Brain microvascular endothelial cell (primary cell): ENCODE results near the gene APBB2.

Source experiments
- DNase-seq: peaks from one replicate; pipeline ENCODE4 v3.0.0-alpha.2; 2020
- H3K27ac ChIP-seq: fragments of 250-450 bp; sonication (Bioruptor Pico); 2 replicates; pipeline ENCODE4 v1.5.1; 2020; ENCODE audit warnings: mild to moderate bottlenecking, moderate library complexity
- H3K27me3 ChIP-seq: fragments of 250-450 bp; sonication (Bioruptor Pico); replicated peaks from 2 replicates; pipeline ENCODE4 v1.5.1; 2020; ENCODE audit warnings: mild to moderate bottlenecking
- H3K36me3 ChIP-seq: fragments of 250-450 bp; sonication (Bioruptor Pico); replicated peaks from 2 replicates; pipeline ENCODE4 v1.5.1; 2020; ENCODE audit warnings: mild to moderate bottlenecking
- H3K4me3 ChIP-seq: 2 replicates; pipeline ENCODE4 v1.5.1; 2011; ENCODE audit warnings: low read depth, mild to moderate bottlenecking, control low read depth, low read length, moderate library complexity
- CTCF ChIP-seq: IDR thresholded peaks from 2 replicates; pipeline ENCODE4 v1.5.1; 2011; ENCODE audit warnings: low read depth, mild to moderate bottlenecking, moderate library complexity, low read length, control low read depth, inconsistent platforms; ENCODE audit errors: missing control alignments
- in situ Hi-C: cut with HindIII; loops from 2 replicates; pipeline ENCODE4 v1.10.0; 2017; ENCODE audit warnings: low sequenced_read_pairs, low pct_ligation_motif_present

The APBB2 gene

GRCh38 chr4:41081847-41082246 is 132.5 kb downstream of the APBB2 start:
- Histone ChIP-seq H3K27me3 (no peaks in the 10 kb centered on the region), H3K27ac (no peak overlapping the region), H3K36me3 (no peaks in the 10 kb centered on the region), H3K4me3 (no peak overlapping the region)
- no peak for DNase-seq
- TF ChIP-seq CTCF = no peak
- in situ Hi-C loops = no loop called here

GRCh38 chr4:41080976-41081375 is 133.4 kb downstream of the APBB2 start:
- in situ Hi-C loops = no loop called here
- Histone ChIP-seq H3K27ac (no peak overlapping the region), H3K4me3 (no peak overlapping the region), H3K27me3 (no peaks in the 10 kb centered on the region), H3K36me3 (no peaks in the 10 kb centered on the region)
- no peak for TF ChIP-seq CTCF
- no peak for DNase-seq

GRCh38 chr4:41079881-41080560 is 134.3 kb downstream of the APBB2 start:
- TF ChIP-seq CTCF = no peak
- H3K27ac ChIP-seq = no peak overlapping the region
- no peaks in the 10 kb centered on the region for H3K27me3 ChIP-seq
- DNase-seq = no peak
- no peaks in the 10 kb centered on the region for H3K36me3 ChIP-seq
- in situ Hi-C loops = no loop called here
- H3K4me3 ChIP-seq = no peak overlapping the region

- no peak overlapping the region for H3K4me3 ChIP-seq
- no peak for TF ChIP-seq CTCF
- no peak for DNase-seq
These were observed 136.7 kb downstream of the APBB2 start for GRCh38 chr4:41077628-41078027.

GRCh38 chr4:41076481-41076880 is 137.9 kb downstream of the APBB2 start:
- no peak overlapping the region for H3K27ac ChIP-seq
- H3K4me3 ChIP-seq = no peak overlapping the region
- no peak for DNase-seq
- in situ Hi-C loops = no loop called here
- no peaks in the 10 kb centered on the region for H3K36me3 ChIP-seq
- H3K27me3 ChIP-seq = no peaks in the 10 kb centered on the region
- TF ChIP-seq CTCF = no peak

More at GRCh38 chr4:41077628-41078027, 136.7 kb downstream of the APBB2 start:
- in situ Hi-C loops = no loop called here
- H3K27ac ChIP-seq = no peak overlapping the region
- no peaks in the 10 kb centered on the region for H3K36me3 ChIP-seq
- no peaks in the 10 kb centered on the region for H3K27me3 ChIP-seq

- no peak for TF ChIP-seq CTCF
- H3K4me3 ChIP-seq = no peak overlapping the region
- no peak for DNase-seq
- no peak overlapping the region for H3K27ac ChIP-seq
- in situ Hi-C loops = no loop called here
- no peaks in the 10 kb centered on the region for H3K27me3 ChIP-seq
- no peaks in the 10 kb centered on the region for H3K36me3 ChIP-seq
These were observed 140.1 kb downstream of the APBB2 start for GRCh38 chr4:41074215-41074614.
